Measurements from ENCODE around the gene MAD1L1. TPM values are rescaled to one million over a fixed set of nuclear protein-coding genes. Genes with fewer than 3 reads are reported as not detected.

MAD1L1 gene
- total RNA-seq, 6 experiments from 2014 or later, result 15.1 to 37.4 (median 20.5) TPM

- 100% methylated on average over 2 of the region's 9 CpGs for WGBS (ENCODE audit: insufficient coverage, low coverage, low lambda C conversion rate, missing lambda C conversion rate)
- no peak for TF ChIP-seq CTCF (IDR thresholded peaks at IDR 0.05)
- no peak for TF ChIP-seq POLR2A (IDR thresholded peaks at IDR 0.05)
Observed at GRCh38 chr7:1914743-1915142, 318.0 kb downstream of the MAD1L1 start.

GRCh38 chr7:1914321-1914720, 318.4 kb downstream of the MAD1L1 start:
- DNase-seq (peak in 2 of 3 donors; percentile 58 to 86), ATAC-seq (peak; percentile 33 to 55 (median 46))
- no peaks in the 10 kb centered on the region for H3K36me3 ChIP-seq
- WGBS (ENCODE audit: insufficient coverage, low coverage, low lambda C conversion rate, missing lambda C conversion rate), result 84% methylated on average over 12 of the region's 21 CpGs
- peaks cover 0 to 5% (median 2%) of the 10 kb centered on the region in 4 donors for H3K4me1 ChIP-seq
- no peaks in the 10 kb centered on the region for H3K9me3 ChIP-seq
- H3K4me3 ChIP-seq, result no peak overlapping the region
- intact Hi-C loops (cut with DNase I), result no loop called here
- no peak overlapping the region for H3K27ac ChIP-seq
- no peak for TF ChIP-seq POLR2A (IDR thresholded peaks at IDR 0.05)
- TF ChIP-seq CTCF (IDR thresholded peaks at IDR 0.05), result no peak
- no peaks in the 10 kb centered on the region for H3K27me3 ChIP-seq

More at GRCh38 chr7:1914743-1915142, 318.0 kb downstream of the MAD1L1 start:
- intact Hi-C loops (cut with DNase I), result no loop called here
- DNase-seq (peak in 2 of 3 donors; percentile 4 to 36), ATAC-seq (no peak)
- Histone ChIP-seq H3K27ac (no peak overlapping the region), H3K4me3 (no peak overlapping the region), H3K4me1 (peaks cover 0 to 7% (median 3%) of the 10 kb centered on the region in 4 donors), H3K27me3 (no peaks in the 10 kb centered on the region), H3K36me3 (no peaks in the 10 kb centered on the region), H3K9me3 (no peaks in the 10 kb centered on the region)

GRCh38 chr7:1913466-1914282, 319.1 kb downstream of the MAD1L1 start:
- DNase-seq, result peak in 1 of 3 donors; percentile 14
- 88% methylated on average over 3 of the region's 25 CpGs for WGBS (ENCODE audit: insufficient coverage, low coverage, low lambda C conversion rate, missing lambda C conversion rate)
- TF ChIP-seq CTCF (IDR thresholded peaks at IDR 0.05) (no peak), POLR2A (IDR thresholded peaks at IDR 0.05) (no peak)
- H3K4me3 ChIP-seq, result no peak overlapping the region
- ATAC-seq, result no peak
- intact Hi-C loops (cut with DNase I), result no loop called here
- no peaks in the 10 kb centered on the region for H3K4me1 ChIP-seq
- H3K27ac ChIP-seq, result no peak overlapping the region
- no peaks in the 10 kb centered on the region for H3K27me3 ChIP-seq
- H3K36me3 ChIP-seq, result no peaks in the 10 kb centered on the region
- H3K9me3 ChIP-seq, result no peaks in the 10 kb centered on the region

GRCh38 chr7:1912593-1913465, 319.9 kb downstream of the MAD1L1 start:
- 80% methylated on average over 7 of the region's 41 CpGs for WGBS (ENCODE audit: insufficient coverage, low coverage, low lambda C conversion rate, missing lambda C conversion rate)
- intact Hi-C loops (cut with DNase I), result no loop called here
- H3K36me3 ChIP-seq, result no peaks in the 10 kb centered on the region
- H3K4me1 ChIP-seq, result no peaks in the 10 kb centered on the region
- TF ChIP-seq POLR2A (IDR thresholded peaks at IDR 0.05), result no peak
- no peak for TF ChIP-seq CTCF (IDR thresholded peaks at IDR 0.05)
- H3K27me3 ChIP-seq, result no peaks in the 10 kb centered on the region
- no peaks in the 10 kb centered on the region for H3K9me3 ChIP-seq
- ATAC-seq (peak in 1 of 4 donors; percentile 22), DNase-seq (no peak)
- H3K27ac ChIP-seq, result no peak overlapping the region
- no peak overlapping the region for H3K4me3 ChIP-seq
